GM23338 (cell line): ENCODE results near the gene CA5B. TPM values are rescaled to one million over a fixed set of nuclear protein-coding genes. Genes with fewer than 3 reads are reported as not detected.

ENCODE experiments used
- ATAC-seq: fragments of 200-7000 bp; cut with Tn5 transposase; 3 replicates; pipeline ENCODE4 v1.9.1; 2020
- DNase-seq: peaks from one replicate; pipeline ENCODE4 v3.0.0-alpha.2; 2015; ENCODE audit warnings: low spot score
- H2AFZ ChIP-seq: fragments of 200-600 bp; sonication (generic); 2 replicates; pipeline ENCODE4 v1.8.0; 2016; ENCODE audit warnings: antibody characterized with exemption, mild to moderate bottlenecking, moderate library complexity
- H3F3A ChIP-seq: fragments of 200-600 bp; sonication (generic); replicated peaks from 2 replicates; pipeline ENCODE4 v1.8.0; 2017; ENCODE audit warnings: antibody characterized with exemption, mixed run types, low read depth
- H3K27ac ChIP-seq: fragments of 200-600 bp; sonication (generic); 2 replicates; pipeline ENCODE4 v1.6.1; 2016; ENCODE audit warnings: low read depth
- H3K27me3 ChIP-seq: fragments of 200-600 bp; sonication (generic); 2 replicates; pipeline ENCODE4 v1.8.0; 2016; ENCODE audit warnings: mild to moderate bottlenecking, mixed run types, moderate library complexity; ENCODE audit not compliant: insufficient read depth
- H3K36me3 ChIP-seq: fragments of 200-600 bp; sonication (generic); 2 replicates; pipeline ENCODE4 v1.8.0; 2016; ENCODE audit warnings: mild to moderate bottlenecking; ENCODE audit not compliant: insufficient read depth
- H3K4me1 ChIP-seq: fragments of 200-600 bp; sonication (generic); 2 replicates; pipeline ENCODE4 v1.8.0; 2016; ENCODE audit warnings: mild to moderate bottlenecking, moderate library complexity; ENCODE audit not compliant: insufficient read depth
- H3K4me2 ChIP-seq: fragments of 200-600 bp; sonication (generic); 2 replicates; pipeline ENCODE4 v1.7.1; 2017; ENCODE audit warnings: mixed run types
- H3K4me3 ChIP-seq: fragments of 200-600 bp; sonication (generic); 2 replicates; pipeline ENCODE4 v1.6.1; 2016; ENCODE audit warnings: mixed run types
- H3K79me2 ChIP-seq: fragments of 200-600 bp; sonication (generic); replicated peaks from 2 replicates; pipeline ENCODE4 v1.8.0; 2017; ENCODE audit warnings: mild to moderate bottlenecking; ENCODE audit not compliant: insufficient read depth
- H3K9me2 ChIP-seq: fragments of 200-600 bp; sonication (generic); 2 replicates; pipeline ENCODE4 v1.8.0; 2017; ENCODE audit not compliant: insufficient read depth
- H4K20me1 ChIP-seq: fragments of 200-600 bp; sonication (generic); replicated peaks from 2 replicates; pipeline ENCODE4 v1.8.0; 2017; ENCODE audit warnings: mild to moderate bottlenecking; ENCODE audit not compliant: insufficient read depth
- H3K27ac Mint-ChIP-seq: 2 replicates; pipeline ENCODE4 v1.8.0; 2020; ENCODE audit warnings: inconsistent platforms, mild to moderate bottlenecking, moderate library complexity, mixed read lengths
- H3K27me3 Mint-ChIP-seq: 3 replicates; pipeline ENCODE4 v1.8.0; 2022; ENCODE audit warnings: low read depth, mild to moderate bottlenecking, moderate library complexity, mixed read lengths, inconsistent platforms; ENCODE audit not compliant: insufficient read depth, poor library complexity
- H3K36me3 Mint-ChIP-seq: 3 replicates; pipeline ENCODE4 v1.8.0; 2021; ENCODE audit warnings: low read depth, mild to moderate bottlenecking, inconsistent platforms, moderate library complexity, mixed read lengths
- H3K4me1 Mint-ChIP-seq: 3 replicates; pipeline ENCODE4 v1.8.0; 2020; ENCODE audit warnings: mild to moderate bottlenecking, inconsistent platforms, mixed read lengths
- H3K4me3 Mint-ChIP-seq: 3 replicates; pipeline ENCODE4 v1.8.0; 2021; ENCODE audit warnings: moderate library complexity, mild to moderate bottlenecking, inconsistent platforms, mixed read lengths
- H3K9me3 Mint-ChIP-seq: 3 replicates; pipeline ENCODE4 v1.8.0; 2020; ENCODE audit warnings: moderate library complexity, mild to moderate bottlenecking, inconsistent platforms, mixed read lengths
- CREB1 ChIP-seq: fragments of 250-450 bp; sonication (Bioruptor Pico); IDR thresholded peaks from 2 replicates; pipeline ENCODE4 v1.5.0; 2020; ENCODE audit warnings: low read depth, mild to moderate bottlenecking, moderate library complexity
- EZH2 ChIP-seq: fragments of 200-600 bp; sonication (generic); IDR thresholded peaks from one replicate; pipeline ENCODE4 v1.8.0; 2017; ENCODE audit warnings: antibody characterized with exemption, mild to moderate bottlenecking, low read depth; ENCODE audit not compliant: unreplicated experiment
- EZH2phosphoT487 ChIP-seq: fragments of 200-600 bp; sonication (generic); IDR thresholded peaks from one replicate; pipeline ENCODE4 v1.8.1; 2018; ENCODE audit warnings: antibody characterized with exemption; ENCODE audit not compliant: unreplicated experiment
- JUNB ChIP-seq: IDR thresholded peaks from one replicate; pipeline ENCODE4 v1.6.1; 2016; ENCODE audit warnings: antibody characterized with exemption; ENCODE audit not compliant: unreplicated experiment
- NANOG ChIP-seq: IDR thresholded peaks from 2 replicates; pipeline ENCODE4 v1.6.1; 2016; ENCODE audit warnings: antibody characterized with exemption, borderline replicate concordance
- POLR2AphosphoS5 ChIP-seq: IDR thresholded peaks from 2 replicates; pipeline ENCODE4 v1.6.1; 2016; ENCODE audit warnings: antibody characterized with exemption, low read depth
- STAT1 ChIP-seq: IDR thresholded peaks from one replicate; pipeline ENCODE4 v1.6.1; 2016; ENCODE audit warnings: antibody characterized with exemption; ENCODE audit not compliant: unreplicated experiment
- ZNF114 ChIP-seq: fragments of 250-450 bp; sonication (Bioruptor Pico); IDR thresholded peaks from 2 replicates; pipeline ENCODE4 v1.5.0; 2020; ENCODE audit warnings: mild to moderate bottlenecking, moderate library complexity
- ZNF331 ChIP-seq: fragments of 250-450 bp; sonication (Bioruptor Pico); IDR thresholded peaks from 2 replicates; pipeline ENCODE4 v1.5.0; 2020; ENCODE audit warnings: low read depth, mild to moderate bottlenecking, moderate library complexity
- polyA plus RNA-seq: library from polyadenylated mRNA; unstranded; fragments of >200 nt; fragmentation: Nextera tagmentation; extraction: Ambion mirVana; gene quantifications from 2 replicates; pipeline ENCODE4 v1.2.1, GENCODE V29; 2016
- total RNA-seq: library from RNA; depleted of rRNA; stranded (reverse); fragments of >200 nt; shearing (Covaris generic); gene quantifications from 2 replicates; pipeline ENCODE4 v1.2.3, GENCODE V29; 2014
- TF ChIP-seq, protein P1 (sequence below): IDR thresholded peaks from 2 replicates; pipeline ENCODE4 v1.6.1; 2016; ENCODE audit warnings: antibody characterized with exemption
- TF ChIP-seq, protein P2 (sequence below): IDR thresholded peaks from one replicate; pipeline ENCODE4 v1.6.1; 2018; ENCODE audit warnings: antibody characterized with exemption; ENCODE audit not compliant: unreplicated experiment
- TF ChIP-seq, protein P3 (sequence below), 2 experiments: fragments of 200-600 bp in 1 of 2; sonication (generic) in 1 of 2; conservative IDR thresholded peaks; 2 replicates each; pipeline versions ENCODE4 v1.5.1 to v1.6.1; 2016 to 2017; ENCODE audit warnings: antibody characterized with exemption in 2 of 2, low read depth in 2 of 2, mild to moderate bottlenecking in 2 of 2, moderate library complexity in 1 of 2
- TF ChIP-seq, protein P4 (sequence below): fragments of 250-450 bp; sonication (Bioruptor Pico); IDR thresholded peaks from 2 replicates; pipeline ENCODE4 v1.5.0; 2020; ENCODE audit warnings: mild to moderate bottlenecking, moderate library complexity

Gene CA5B
- total and polyA plus RNA-seq, 2 experiments from 2014 or later, result 4.8 to 6.1 TPM

DNA sequence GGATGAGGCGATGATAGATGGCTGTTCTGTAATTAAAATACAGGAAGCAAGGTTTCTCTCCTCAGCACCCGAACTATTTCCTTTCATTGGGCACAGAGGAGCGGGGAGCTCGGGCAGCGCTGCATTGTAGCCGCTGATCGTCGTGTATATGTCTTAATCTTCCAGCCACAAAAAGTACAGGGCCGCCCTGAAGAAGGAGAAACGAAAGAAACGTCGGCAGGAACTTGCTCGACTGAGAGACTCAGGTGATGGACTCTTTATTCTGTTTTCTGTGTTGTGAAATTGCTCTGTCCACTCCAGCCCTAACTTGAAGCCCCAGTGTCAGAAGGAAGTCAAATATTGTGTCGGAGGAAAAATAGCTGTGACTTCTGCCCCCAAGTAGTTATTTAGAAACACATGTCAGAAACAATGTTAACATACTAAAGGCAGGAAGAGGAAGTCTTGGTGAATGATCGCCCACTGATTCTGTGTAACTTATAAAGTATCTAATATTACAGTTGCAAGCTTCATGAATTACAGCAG lies 52.8 kb downstream of the CA5B start:
- ATAC-seq, result no peak

More for the DNA sequence above, 52.8 kb downstream of the CA5B start:
- Mint-ChIP-seq H3K4me3 (no peak overlapping the region), H3K9me3 (no peaks in the 10 kb centered on the region), H3K4me1 (0 out of 3 replicates have a peak, but pooled peaks cover 2% of the 10 kb centered on the region), H3K27me3 (peaks cover 2% of the 10 kb centered on the region), H3K36me3 (peaks cover 5% of the 10 kb centered on the region; the same call in 2 of the 3 replicates), H3K27ac (no peak overlapping the region)
- Histone ChIP-seq H3K27ac (peak overlapping the region; percentile 84; the same call in 1 of the 2 replicates), H3K36me3 (no peaks in the 10 kb centered on the region), H3K4me3 (peak overlapping the region; percentile 72), H3K4me1 (no peaks in the 10 kb centered on the region), H3K79me2 (peaks cover 4% of the 10 kb centered on the region; the same call in 1 of the 2 replicates), H3K4me2 (peak overlapping the region; percentile 77), H4K20me1 (no peaks in the 10 kb centered on the region), H3K27me3 (no peaks in the 10 kb centered on the region), H3F3A (no peaks in the 10 kb centered on the region), H2AFZ (0 out of 2 replicates have a peak overlapping the region, but pooled peaks have one; percentile 35), H3K9me2 (no peaks in the 10 kb centered on the region)
- no peak for DNase-seq
- TF ChIP-seq JUNB (no peak), NANOG (no peak), STAT1 (no peak), ZNF114 (CRISPR knock-in tag) (no peak), EZH2 (no peak), EZH2phosphoT487 (no peak), CREB1 (no peak), ZNF331 (CRISPR knock-in tag) (no peak), POLR2AphosphoS5 (no peak)
- TF ChIP-seq, protein P1, sequence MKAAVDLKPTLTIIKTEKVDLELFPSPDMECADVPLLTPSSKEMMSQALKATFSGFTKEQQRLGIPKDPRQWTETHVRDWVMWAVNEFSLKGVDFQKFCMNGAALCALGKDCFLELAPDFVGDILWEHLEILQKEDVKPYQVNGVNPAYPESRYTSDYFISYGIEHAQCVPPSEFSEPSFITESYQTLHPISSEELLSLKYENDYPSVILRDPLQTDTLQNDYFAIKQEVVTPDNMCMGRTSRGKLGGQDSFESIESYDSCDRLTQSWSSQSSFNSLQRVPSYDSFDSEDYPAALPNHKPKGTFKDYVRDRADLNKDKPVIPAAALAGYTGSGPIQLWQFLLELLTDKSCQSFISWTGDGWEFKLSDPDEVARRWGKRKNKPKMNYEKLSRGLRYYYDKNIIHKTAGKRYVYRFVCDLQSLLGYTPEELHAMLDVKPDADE, result no peak
- TF ChIP-seq, protein P2, sequence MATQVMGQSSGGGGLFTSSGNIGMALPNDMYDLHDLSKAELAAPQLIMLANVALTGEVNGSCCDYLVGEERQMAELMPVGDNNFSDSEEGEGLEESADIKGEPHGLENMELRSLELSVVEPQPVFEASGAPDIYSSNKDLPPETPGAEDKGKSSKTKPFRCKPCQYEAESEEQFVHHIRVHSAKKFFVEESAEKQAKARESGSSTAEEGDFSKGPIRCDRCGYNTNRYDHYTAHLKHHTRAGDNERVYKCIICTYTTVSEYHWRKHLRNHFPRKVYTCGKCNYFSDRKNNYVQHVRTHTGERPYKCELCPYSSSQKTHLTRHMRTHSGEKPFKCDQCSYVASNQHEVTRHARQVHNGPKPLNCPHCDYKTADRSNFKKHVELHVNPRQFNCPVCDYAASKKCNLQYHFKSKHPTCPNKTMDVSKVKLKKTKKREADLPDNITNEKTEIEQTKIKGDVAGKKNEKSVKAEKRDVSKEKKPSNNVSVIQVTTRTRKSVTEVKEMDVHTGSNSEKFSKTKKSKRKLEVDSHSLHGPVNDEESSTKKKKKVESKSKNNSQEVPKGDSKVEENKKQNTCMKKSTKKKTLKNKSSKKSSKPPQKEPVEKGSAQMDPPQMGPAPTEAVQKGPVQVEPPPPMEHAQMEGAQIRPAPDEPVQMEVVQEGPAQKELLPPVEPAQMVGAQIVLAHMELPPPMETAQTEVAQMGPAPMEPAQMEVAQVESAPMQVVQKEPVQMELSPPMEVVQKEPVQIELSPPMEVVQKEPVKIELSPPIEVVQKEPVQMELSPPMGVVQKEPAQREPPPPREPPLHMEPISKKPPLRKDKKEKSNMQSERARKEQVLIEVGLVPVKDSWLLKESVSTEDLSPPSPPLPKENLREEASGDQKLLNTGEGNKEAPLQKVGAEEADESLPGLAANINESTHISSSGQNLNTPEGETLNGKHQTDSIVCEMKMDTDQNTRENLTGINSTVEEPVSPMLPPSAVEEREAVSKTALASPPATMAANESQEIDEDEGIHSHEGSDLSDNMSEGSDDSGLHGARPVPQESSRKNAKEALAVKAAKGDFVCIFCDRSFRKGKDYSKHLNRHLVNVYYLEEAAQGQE, result no peak
- TF ChIP-seq, protein P3, sequence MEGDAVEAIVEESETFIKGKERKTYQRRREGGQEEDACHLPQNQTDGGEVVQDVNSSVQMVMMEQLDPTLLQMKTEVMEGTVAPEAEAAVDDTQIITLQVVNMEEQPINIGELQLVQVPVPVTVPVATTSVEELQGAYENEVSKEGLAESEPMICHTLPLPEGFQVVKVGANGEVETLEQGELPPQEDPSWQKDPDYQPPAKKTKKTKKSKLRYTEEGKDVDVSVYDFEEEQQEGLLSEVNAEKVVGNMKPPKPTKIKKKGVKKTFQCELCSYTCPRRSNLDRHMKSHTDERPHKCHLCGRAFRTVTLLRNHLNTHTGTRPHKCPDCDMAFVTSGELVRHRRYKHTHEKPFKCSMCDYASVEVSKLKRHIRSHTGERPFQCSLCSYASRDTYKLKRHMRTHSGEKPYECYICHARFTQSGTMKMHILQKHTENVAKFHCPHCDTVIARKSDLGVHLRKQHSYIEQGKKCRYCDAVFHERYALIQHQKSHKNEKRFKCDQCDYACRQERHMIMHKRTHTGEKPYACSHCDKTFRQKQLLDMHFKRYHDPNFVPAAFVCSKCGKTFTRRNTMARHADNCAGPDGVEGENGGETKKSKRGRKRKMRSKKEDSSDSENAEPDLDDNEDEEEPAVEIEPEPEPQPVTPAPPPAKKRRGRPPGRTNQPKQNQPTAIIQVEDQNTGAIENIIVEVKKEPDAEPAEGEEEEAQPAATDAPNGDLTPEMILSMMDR (conservative IDR thresholded peaks at IDR 0.05; ENCODE audit: low read depth in 2 of 2), result no peak
- TF ChIP-seq, protein P4, sequence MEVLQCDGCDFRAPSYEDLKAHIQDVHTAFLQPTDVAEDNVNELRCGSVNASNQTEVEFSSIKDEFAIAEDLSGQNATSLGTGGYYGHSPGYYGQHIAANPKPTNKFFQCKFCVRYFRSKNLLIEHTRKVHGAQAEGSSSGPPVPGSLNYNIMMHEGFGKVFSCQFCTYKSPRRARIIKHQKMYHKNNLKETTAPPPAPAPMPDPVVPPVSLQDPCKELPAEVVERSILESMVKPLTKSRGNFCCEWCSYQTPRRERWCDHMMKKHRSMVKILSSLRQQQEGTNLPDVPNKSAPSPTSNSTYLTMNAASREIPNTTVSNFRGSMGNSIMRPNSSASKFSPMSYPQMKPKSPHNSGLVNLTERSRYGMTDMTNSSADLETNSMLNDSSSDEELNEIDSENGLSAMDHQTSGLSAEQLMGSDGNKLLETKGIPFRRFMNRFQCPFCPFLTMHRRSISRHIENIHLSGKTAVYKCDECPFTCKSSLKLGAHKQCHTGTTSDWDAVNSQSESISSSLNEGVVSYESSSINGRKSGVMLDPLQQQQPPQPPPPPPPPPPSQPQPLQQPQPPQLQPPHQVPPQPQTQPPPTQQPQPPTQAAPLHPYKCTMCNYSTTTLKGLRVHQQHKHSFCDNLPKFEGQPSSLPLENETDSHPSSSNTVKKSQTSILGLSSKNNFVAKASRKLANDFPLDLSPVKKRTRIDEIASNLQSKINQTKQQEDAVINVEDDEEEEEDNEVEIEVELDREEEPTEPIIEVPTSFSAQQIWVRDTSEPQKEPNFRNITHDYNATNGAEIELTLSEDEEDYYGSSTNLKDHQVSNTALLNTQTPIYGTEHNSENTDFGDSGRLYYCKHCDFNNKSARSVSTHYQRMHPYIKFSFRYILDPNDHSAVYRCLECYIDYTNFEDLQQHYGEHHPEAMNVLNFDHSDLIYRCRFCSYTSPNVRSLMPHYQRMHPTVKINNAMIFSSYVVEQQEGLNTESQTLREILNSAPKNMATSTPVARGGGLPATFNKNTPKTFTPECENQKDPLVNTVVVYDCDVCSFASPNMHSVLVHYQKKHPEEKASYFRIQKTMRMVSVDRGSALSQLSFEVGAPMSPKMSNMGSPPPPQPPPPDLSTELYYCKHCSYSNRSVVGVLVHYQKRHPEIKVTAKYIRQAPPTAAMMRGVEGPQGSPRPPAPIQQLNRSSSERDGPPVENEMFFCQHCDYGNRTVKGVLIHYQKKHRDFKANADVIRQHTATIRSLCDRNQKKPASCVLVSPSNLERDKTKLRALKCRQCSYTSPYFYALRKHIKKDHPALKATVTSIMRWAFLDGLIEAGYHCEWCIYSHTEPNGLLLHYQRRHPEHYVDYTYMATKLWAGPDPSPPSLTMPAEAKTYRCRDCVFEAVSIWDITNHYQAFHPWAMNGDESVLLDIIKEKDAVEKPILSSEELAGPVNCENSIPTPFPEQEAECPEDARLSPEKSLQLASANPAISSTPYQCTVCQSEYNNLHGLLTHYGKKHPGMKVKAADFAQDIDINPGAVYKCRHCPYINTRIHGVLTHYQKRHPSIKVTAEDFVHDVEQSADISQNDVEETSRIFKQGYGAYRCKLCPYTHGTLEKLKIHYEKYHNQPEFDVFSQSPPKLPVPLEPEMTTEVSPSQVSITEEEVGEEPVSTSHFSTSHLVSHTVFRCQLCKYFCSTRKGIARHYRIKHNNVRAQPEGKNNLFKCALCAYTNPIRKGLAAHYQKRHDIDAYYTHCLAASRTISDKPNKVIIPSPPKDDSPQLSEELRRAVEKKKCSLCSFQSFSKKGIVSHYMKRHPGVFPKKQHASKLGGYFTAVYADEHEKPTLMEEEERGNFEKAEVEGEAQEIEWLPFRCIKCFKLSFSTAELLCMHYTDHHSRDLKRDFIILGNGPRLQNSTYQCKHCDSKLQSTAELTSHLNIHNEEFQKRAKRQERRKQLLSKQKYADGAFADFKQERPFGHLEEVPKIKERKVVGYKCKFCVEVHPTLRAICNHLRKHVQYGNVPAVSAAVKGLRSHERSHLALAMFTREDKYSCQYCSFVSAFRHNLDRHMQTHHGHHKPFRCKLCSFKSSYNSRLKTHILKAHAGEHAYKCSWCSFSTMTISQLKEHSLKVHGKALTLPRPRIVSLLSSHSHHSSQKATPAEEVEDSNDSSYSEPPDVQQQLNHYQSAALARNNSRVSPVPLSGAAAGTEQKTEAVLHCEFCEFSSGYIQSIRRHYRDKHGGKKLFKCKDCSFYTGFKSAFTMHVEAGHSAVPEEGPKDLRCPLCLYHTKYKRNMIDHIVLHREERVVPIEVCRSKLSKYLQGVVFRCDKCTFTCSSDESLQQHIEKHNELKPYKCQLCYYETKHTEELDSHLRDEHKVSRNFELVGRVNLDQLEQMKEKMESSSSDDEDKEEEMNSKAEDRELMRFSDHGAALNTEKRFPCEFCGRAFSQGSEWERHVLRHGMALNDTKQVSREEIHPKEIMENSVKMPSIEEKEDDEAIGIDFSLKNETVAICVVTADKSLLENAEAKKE (CRISPR knock-in tag), result no peak
